PC-3 (cell line): ENCODE results near the gene PSORS1C1. TPM values are rescaled to one million over a fixed set of nuclear protein-coding genes. Genes with fewer than 3 reads are reported as not detected.
"Not testable (repeated sequence)": the region's sequence is repeated elsewhere in the genome, so short reads cannot be mapped to it uniquely, and the experiment has no call there.

Experiments used
- ATAC-seq: fragments of 200-7000 bp; cut with Tn5 transposase; 2 replicates; pipeline ENCODE4 v1.9.1; 2020; ENCODE audit warnings: mild to moderate bottlenecking, moderate library complexity
- BruUV-seq: library from RNA; stranded (reverse); fragments of 400-500 nt; replicated peaks from 2 replicates; lab custom pipeline; 2021; lab: Mats Ljungman, UMichigan
- CTCF ChIA-PET: fragments of 300-600 bp; sonication (Branson Sonifier 250); formaldehyde crosslinking; loops from one replicate; lab custom pipeline; 2022; ENCODE audit warnings: antibody characterized with exemption; lab: Charles Lee
- POLR2A ChIA-PET: fragments of 300-600 bp; sonication (Branson Sonifier 250); formaldehyde crosslinking; loops from one replicate; lab custom pipeline; 2022; ENCODE audit warnings: antibody characterized with exemption; ENCODE audit not compliant: unreplicated experiment; lab: Charles Lee
- DNase-seq: peaks from one replicate; pipeline ENCODE4 v3.0.0-alpha.2; 2015
- H2AFZ ChIP-seq: fragments of 300-600 bp; sonication (generic); 2 replicates; pipeline ENCODE4 v1.6.0; 2016; ENCODE audit warnings: antibody characterized with exemption, low read length
- H3F3A ChIP-seq: fragments of 300-600 bp; sonication (generic); one replicate; pipeline ENCODE4 v1.6.0; 2017; ENCODE audit warnings: antibody characterized with exemption, low read length, control low read depth, mild to moderate bottlenecking; ENCODE audit not compliant: unreplicated experiment
- H3K27ac ChIP-seq: fragments of 300-600 bp; sonication (generic); 2 replicates; pipeline ENCODE4 v1.5.1; 2016; ENCODE audit warnings: mild to moderate bottlenecking, low read length
- H3K27me3 ChIP-seq: fragments of 300-600 bp; sonication (generic); 2 replicates; pipeline ENCODE4 v1.6.1; 2016; ENCODE audit warnings: low read length, mixed read lengths
- H3K36me3 ChIP-seq: fragments of 300-600 bp; sonication (generic); 2 replicates; pipeline ENCODE4 v1.6.1; 2016; ENCODE audit warnings: low read depth, mixed run types, low read length, mixed read lengths
- H3K4me1 ChIP-seq: fragments of 300-600 bp; sonication (generic); 2 replicates; pipeline ENCODE4 v1.5.1; 2016; ENCODE audit warnings: low read length; ENCODE audit not compliant: insufficient read depth
- H3K4me2 ChIP-seq: fragments of 300-600 bp; sonication (generic); 2 replicates; pipeline ENCODE4 v1.6.0; 2016; ENCODE audit warnings: low read length
- H3K4me3 ChIP-seq: fragments of 300-600 bp; sonication (generic); 2 replicates; pipeline ENCODE4 v1.5.1; 2016; ENCODE audit warnings: mild to moderate bottlenecking, low read length, mixed read lengths
- H3K79me2 ChIP-seq: fragments of 300-600 bp; sonication (generic); 2 replicates; pipeline ENCODE4 v1.6.1; 2017; ENCODE audit warnings: low read length, mixed read lengths
- H3K9ac ChIP-seq: fragments of 300-600 bp; sonication (generic); 2 replicates; pipeline ENCODE4 v1.6.0; 2016; ENCODE audit warnings: mild to moderate bottlenecking, low read length
- H3K9me2 ChIP-seq: fragments of 300-600 bp; sonication (generic); replicated peaks from 2 replicates; pipeline ENCODE4 v1.6.1; 2016; ENCODE audit warnings: mixed run types, low read length, mixed read lengths
- H3K9me3 ChIP-seq: fragments of 300-600 bp; sonication (generic); 2 replicates; pipeline ENCODE4 v1.6.1; 2016; ENCODE audit warnings: low read length, mixed read lengths
- H4K20me1 ChIP-seq: fragments of 300-600 bp; sonication (generic); 2 replicates; pipeline ENCODE4 v1.6.1; 2016; ENCODE audit warnings: low read length, mixed read lengths
- CTCF ChIP-seq: fragments of 300-600 bp; sonication (generic); conservative IDR thresholded peaks from 2 replicates; pipeline ENCODE4 v1.5.1; 2017; ENCODE audit warnings: antibody characterized with exemption, low read depth, mild to moderate bottlenecking, low read length
- EZH2 ChIP-seq: fragments of 300-600 bp; sonication (generic); IDR thresholded peaks from one replicate; pipeline ENCODE4 v1.6.1; 2017; ENCODE audit warnings: antibody characterized with exemption, mild to moderate bottlenecking, low read length; ENCODE audit not compliant: unreplicated experiment
- EZH2phosphoT487 ChIP-seq: fragments of 300-600 bp; sonication (generic); IDR thresholded peaks from 2 replicates; pipeline ENCODE4 v1.6.1; 2018; ENCODE audit warnings: mild to moderate bottlenecking, antibody characterized with exemption, low read length, borderline replicate concordance
- intact Hi-C: fragments of 100-400 bp; cut with micrococcal nuclease; formaldehyde crosslinking; loops from 2 replicates; pipeline ENCODE4 v1.9.0; 2023
- total RNA-seq: library from RNA; depleted of rRNA; stranded (reverse); fragments of >200 nt; gene quantifications from 2 replicates; pipeline ENCODE4 v1.2.3, GENCODE V29; 2014

Gene PSORS1C1
- total RNA-seq, 1 experiment from 2014 or later: 2.0 TPM

GRCh38 chr6:31163922-31164321 lies 49.3 kb downstream of the PSORS1C1 start:
- Histone ChIP-seq H3F3A (no peaks in the 10 kb centered on the region), H3K9ac (no peak overlapping the region), H3K36me3 (peaks cover 12% of the 10 kb centered on the region; the same call in 1 of the 2 replicates), H3K27me3 (no peaks in the 10 kb centered on the region), H3K4me2 (no peak overlapping the region), H3K79me2 (peaks cover 22% of the 10 kb centered on the region), H3K4me3 (no peak overlapping the region), H2AFZ (no peak overlapping the region), H3K4me1 (peaks cover 10% of the 10 kb centered on the region), H4K20me1 (no peaks in the 10 kb centered on the region), H3K9me3 (no peaks in the 10 kb centered on the region), H3K27ac (no peak overlapping the region), H3K9me2 (no peaks in the 10 kb centered on the region)
- no peak for TF ChIP-seq EZH2phosphoT487
- no peak for TF ChIP-seq CTCF
- no peak for TF ChIP-seq EZH2
- ATAC-seq (no peak), DNase-seq (no peak)
- POLR2A ChIA-PET: no interaction called here
- CTCF ChIA-PET: no interaction called here
- intact Hi-C loops: no loop called here
- no TSS peak for BruUV-seq

DNA sequence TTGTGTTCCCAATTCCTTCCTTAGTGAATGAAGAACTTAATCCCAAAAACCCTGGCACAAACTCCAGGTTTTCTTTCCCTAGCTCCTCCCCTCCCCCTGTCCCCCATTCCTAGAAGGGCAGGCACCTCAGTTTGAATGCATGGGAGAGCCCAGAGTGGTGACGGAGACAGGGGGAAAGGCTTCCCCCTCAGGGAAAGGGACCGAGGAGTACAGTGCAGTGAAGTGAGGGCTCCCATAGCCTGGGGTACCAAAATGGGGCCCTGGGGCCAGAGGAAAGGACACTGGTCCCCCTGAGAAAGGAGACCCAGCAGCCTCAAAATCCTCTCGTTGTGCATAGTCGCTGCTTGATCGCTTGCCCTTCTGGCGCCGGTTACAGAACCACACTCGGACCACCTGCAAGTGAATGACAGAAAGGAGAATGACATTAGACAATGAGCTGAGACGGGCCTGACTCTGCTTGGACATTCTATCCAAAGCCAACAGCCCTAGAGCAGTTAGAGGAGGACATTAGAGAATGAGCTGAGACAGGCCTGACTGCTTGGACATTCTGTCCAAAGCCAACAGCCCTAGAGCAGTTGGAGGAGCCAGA lies 50.0 kb downstream of the PSORS1C1 start:
- H3K4me3 ChIP-seq, BruUV-seq, H3K9me2 ChIP-seq, H3F3A ChIP-seq, H3K9me3 ChIP-seq, DNase-seq, POLR2A ChIA-PET, H3K27me3 ChIP-seq, ATAC-seq, intact Hi-C loops, H3K27ac ChIP-seq, H4K20me1 ChIP-seq, CTCF ChIA-PET, H2AFZ ChIP-seq, H3K9ac ChIP-seq, H3K4me2 ChIP-seq: not testable (repeated sequence)
- H3K79me2 ChIP-seq: peaks cover 16% of the 10 kb centered on the region
- peaks cover 12% of the 10 kb centered on the region for H3K4me1 ChIP-seq
- H3K36me3 ChIP-seq: peaks cover 12% of the 10 kb centered on the region; the same call in 1 of the 2 replicates

DNA sequence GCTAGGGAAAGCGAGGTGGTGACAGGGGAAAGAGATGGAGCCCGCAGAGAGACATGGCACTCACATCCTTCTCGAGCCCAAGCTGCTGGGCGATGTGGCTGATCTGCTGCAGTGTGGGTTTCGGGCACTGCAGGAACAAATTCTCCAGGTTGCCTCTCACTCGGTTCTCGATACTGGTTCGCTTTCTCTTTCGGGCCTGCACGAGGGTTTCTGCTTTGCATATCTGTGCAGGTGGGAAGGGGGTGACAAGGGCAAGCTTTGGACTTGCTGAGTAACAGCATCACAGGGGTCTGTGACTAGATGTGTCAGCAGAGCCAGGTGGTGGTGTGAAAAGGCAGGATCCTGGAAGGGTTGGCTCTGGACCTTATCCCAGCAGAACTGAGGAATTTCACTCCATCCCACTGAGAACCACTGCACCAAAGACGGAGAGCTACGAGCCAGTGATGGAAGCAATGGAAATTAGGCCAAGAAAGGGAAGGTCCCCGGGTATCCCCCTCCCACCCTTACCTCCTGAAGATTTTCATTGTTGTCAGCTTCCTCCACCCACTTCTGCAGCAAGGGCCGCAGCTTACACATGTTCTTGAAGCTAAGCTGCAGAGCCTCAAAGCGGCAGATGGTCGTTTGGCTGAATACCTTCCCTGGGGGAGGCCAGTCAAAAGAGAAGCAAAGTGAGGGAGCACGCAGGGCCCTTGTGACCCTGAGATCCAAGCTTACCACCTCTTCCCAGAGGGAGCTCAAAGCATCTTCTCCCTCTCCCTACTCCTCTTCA lies 50.6 kb downstream of the PSORS1C1 start:
- H3F3A ChIP-seq, H3K27me3 ChIP-seq, H3K36me3 ChIP-seq, POLR2A ChIA-PET, DNase-seq, H3K27ac ChIP-seq, H3K4me2 ChIP-seq, H3K79me2 ChIP-seq, H3K9ac ChIP-seq, H4K20me1 ChIP-seq, H3K4me3 ChIP-seq, CTCF ChIA-PET, ATAC-seq, intact Hi-C loops, H2AFZ ChIP-seq, BruUV-seq, H3K9me2 ChIP-seq, H3K9me3 ChIP-seq, H3K4me1 ChIP-seq: not testable (repeated sequence)
